ENCODE measurements around the gene BCL10.

GRCh38 chr1:85282424-85282823, 6.0 kb upstream of the BCL10 start:
- TF ChIP-seq USF1 (IDR thresholded peaks at IDR 0.05; ENCODE audit: borderline replicate concordance, low read depth): no peak
- TF ChIP-seq CTCF (IDR thresholded peaks at IDR 0.05): no peak; the same call in 1 of the 2 replicates
- no peak for TF ChIP-seq RFX5 (IDR thresholded peaks at IDR 0.05; ENCODE audit: low read length)
- no peak for TF ChIP-seq MAX (IDR thresholded peaks at IDR 0.05; ENCODE audit: low read depth)
- no peak for TF ChIP-seq RCOR1 (IDR thresholded peaks at IDR 0.05; ENCODE audit: low read length)
- no peak for TF ChIP-seq JUND (IDR thresholded peaks at IDR 0.05)
- no peak for TF ChIP-seq POLR2AphosphoS5 (IDR thresholded peaks at IDR 0.05; ENCODE audit: low read depth, low read length)
- TF ChIP-seq, protein P1, sequence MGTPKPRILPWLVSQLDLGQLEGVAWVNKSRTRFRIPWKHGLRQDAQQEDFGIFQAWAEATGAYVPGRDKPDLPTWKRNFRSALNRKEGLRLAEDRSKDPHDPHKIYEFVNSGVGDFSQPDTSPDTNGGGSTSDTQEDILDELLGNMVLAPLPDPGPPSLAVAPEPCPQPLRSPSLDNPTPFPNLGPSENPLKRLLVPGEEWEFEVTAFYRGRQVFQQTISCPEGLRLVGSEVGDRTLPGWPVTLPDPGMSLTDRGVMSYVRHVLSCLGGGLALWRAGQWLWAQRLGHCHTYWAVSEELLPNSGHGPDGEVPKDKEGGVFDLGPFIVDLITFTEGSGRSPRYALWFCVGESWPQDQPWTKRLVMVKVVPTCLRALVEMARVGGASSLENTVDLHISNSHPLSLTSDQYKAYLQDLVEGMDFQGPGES (IDR thresholded peaks at IDR 0.05; ENCODE audit: low read depth, low read length): no peak
- no peak for TF ChIP-seq RAD21 (IDR thresholded peaks at IDR 0.05; ENCODE audit: low read length)

Measured in SK-N-SH (cell line).